Stimulated activated CD4-positive, alpha-beta T cell treated with anti-CD3 and anti-CD28 coated beads, TNF-alpha, amount 100 ng/mL, for 4 hours (primary cell): Measurements from ENCODE around the gene LRRC74B.
"Not testable (repeated sequence)": the region's sequence is repeated elsewhere in the genome, so short reads cannot be mapped to it uniquely, and the experiment has no call there.

Source experiments
- DNase-seq, 3 experiments: peaks; one replicate each; pipeline ENCODE4 v3.0.0-alpha.2; 2020; ENCODE audit warnings: low read depth in 3 of 3

LRRC74B gene

DNA sequence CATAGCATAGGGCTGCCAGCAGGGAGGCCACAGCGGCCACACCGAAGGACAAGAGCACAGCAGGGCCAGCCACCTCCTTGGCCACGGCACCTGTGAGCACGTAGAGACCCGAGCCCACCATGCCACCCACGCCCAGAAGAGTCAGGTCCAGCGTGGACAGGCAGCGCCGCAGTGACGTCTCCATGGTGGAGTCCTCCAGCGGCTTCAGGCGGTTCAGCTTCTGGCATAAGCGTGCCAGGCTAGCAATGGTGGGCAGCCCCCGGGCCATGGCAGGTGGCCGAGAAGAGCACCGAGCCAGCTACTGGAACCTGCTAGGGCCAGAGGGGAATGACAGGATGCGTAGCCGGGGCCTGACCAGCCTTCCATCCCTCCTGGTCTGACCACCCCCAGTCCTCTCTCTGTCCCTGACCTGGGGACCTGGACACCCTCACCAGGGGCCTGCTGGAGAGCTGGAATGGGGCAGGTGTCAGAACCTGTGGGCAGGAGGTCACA lies 14.2 kb upstream of the LRRC74B start:
- DNase-seq, result no peak

DNA sequence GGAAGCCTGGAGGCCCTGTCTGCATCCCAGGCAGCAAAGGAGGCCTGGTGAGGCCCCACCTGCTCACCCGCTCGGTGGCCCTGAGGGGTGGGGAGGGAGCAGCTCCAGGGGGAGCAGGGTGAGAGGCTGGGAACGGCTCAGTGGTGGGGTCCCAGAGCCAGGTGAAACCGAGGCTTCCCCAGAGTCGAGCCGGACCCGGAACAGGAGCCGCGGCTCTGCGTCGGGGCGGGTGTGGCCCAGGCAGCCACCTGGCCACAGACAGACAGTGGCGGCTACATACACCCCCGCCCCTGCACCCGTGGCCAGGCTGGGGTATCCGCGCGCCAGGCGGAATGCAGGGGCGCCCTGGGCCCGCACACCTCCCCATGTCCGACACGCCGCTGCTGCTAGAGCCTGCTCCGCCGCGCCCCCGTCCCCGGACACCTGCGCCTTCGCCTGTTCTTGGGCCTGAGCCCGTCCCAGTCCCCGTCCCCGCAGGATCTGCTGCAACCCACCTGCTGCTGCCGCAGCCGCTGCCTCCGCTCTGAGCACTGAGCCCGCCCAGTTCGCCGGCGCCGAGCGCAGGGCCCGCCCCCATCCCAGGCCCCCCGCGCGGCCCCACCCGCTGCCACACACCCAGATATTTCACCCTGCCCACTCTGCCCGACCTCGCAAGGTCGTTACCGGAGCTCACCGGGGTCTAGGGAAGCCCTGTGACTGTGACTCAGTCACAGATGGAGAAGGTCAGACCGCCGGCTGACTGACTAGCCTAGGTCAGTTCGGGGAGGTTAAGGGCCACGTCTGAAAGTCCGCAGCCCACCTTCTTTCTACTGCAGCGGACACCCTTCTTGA lies 13.5 kb upstream of the LRRC74B start, which contains the start of gene SLC7A4:
SLC7A4 (minus strand) TSS at position 525 of the 831 bp plus-strand sequence. CDS start 749 bp downstream, outside the sequence.
- DNase-seq, result no peak

DNA sequence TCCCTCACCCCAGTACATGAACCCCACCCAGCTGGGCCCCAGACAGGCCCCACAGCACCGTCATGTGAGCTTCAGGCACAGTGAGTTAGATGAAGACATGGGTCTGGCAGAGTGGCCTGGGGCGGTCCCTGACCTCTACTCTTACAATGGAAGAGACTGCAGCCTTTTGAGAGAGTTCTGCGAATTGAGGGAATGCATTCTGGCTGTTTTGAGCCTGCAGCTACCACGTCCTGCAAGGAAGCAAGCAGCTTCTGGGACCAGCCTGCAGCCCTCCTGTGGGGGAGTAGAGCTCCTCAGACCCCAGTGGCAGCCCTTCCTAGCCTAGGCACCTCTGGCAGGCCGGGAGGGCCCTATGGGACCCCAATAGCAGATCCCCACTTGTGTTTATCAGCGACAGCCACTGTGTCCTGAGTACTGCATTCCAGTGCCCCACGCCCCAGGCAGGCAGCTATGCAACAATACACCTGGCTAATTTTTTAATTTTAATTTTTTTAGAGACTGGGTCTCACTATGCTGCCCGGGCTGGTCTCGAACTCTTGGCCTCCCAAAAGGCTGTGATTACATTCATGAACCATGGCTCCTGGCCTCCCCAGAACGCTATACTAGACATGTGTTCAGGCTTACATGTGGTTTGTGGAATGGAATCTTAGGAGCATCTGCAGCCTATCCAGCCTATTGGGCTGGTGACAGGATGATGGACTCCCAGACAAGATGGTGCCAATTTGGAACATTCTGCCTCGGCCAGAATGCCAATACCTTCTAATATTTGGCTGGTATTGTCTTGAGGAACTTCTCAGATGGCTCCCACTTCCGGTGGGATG lies 12.7 kb upstream of the LRRC74B start:
- no peak for DNase-seq

DNA sequence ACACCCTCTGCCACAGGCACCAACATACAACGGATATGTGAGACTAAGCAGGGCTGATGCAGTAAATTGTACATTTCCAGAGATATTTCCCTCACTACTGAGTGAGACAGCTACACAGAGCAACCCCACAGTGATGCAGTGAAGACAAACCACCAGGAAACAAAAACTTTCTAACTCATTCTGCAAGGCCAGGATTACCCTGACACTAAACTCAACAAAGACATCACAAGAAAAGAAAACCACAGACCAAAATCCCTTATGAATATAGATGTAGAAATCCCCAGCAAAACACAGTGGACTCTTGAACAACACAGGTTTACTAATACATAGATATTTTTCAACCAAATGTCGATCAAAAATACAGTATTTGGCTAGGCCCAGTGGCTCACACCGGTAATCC lies 11.9 kb upstream of the LRRC74B start:
- DNase-seq, result no peak

DNA sequence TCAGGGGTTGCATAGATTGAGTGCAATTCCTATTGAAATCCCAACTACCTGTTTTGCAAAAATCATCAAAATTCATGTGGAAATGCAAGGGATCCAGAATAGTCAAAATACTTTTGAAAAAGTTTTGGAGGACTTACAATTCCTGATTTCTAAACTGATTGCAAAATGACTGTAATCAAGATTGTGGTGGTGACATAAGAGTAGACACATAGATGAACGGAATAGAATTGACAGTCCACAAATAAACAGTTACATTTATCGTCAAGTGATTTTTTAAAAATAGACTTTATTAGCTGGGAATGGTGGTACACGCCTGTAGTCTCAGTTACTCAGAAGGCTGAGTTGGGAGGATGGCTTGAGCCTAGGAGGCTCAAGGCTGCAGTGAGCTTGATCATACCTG lies 10.8 kb upstream of the LRRC74B start:
- DNase-seq, result no peak

DNA sequence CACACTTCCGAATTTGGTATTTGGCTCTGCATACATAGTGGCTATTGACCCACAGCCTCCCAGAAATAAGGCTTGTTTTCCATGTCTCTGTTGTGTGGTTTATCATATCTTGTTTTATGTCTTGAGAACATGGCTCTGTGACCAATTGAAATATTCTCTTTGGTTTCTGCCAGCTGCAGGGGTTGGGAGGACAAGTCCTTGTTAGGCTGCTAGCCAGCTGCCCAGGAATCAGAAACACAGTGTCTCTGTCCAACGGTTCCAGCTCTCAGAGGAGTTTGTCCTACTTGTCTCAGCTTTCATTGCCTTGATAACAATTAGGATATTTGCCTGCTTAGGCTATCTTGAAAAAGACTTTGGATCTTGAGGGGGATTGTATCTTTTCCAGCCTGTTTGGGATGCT lies 7.3 kb upstream of the LRRC74B start:
- no peak for DNase-seq

DNA sequence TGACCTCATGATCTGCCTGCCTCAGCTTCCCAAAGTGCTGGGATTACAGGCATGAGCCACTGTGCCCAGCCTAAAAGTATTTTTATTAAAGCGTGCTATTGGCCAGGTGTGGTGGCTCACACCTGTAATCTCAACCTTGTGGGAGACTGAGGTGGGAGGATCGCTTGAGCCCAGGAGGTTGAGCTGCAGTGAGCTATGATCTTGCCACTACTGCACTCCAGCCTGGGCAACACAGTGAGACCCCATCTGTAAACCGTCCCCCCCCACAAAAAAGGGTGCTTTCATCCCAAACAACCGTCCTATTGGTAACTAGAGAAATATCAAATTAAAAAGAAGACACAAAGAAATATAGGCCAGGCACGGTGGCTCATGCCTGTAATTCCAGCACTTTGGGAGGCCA lies 6.6 kb upstream of the LRRC74B start:
- not testable (repeated sequence) for DNase-seq

DNA sequence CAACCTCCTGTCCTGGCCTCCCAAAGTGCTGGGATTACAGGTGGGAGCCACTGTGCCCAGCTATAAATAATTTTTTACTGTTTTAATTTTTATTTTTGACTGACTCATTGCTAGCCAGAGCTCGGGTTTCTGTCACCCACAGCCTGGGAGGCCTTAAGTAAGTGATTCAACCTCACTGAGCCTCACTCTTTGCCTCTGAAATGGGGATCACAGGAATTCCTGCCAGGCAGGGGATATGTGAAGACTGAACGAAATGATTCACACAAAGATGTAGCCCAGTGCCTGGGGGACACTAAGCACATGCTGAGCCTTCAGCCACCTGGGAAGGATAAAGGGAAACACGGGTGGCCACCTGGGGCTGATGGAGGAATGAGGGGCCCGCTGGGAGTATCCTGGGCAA lies 3.8 kb upstream of the LRRC74B start:
- no peak for DNase-seq

DNA sequence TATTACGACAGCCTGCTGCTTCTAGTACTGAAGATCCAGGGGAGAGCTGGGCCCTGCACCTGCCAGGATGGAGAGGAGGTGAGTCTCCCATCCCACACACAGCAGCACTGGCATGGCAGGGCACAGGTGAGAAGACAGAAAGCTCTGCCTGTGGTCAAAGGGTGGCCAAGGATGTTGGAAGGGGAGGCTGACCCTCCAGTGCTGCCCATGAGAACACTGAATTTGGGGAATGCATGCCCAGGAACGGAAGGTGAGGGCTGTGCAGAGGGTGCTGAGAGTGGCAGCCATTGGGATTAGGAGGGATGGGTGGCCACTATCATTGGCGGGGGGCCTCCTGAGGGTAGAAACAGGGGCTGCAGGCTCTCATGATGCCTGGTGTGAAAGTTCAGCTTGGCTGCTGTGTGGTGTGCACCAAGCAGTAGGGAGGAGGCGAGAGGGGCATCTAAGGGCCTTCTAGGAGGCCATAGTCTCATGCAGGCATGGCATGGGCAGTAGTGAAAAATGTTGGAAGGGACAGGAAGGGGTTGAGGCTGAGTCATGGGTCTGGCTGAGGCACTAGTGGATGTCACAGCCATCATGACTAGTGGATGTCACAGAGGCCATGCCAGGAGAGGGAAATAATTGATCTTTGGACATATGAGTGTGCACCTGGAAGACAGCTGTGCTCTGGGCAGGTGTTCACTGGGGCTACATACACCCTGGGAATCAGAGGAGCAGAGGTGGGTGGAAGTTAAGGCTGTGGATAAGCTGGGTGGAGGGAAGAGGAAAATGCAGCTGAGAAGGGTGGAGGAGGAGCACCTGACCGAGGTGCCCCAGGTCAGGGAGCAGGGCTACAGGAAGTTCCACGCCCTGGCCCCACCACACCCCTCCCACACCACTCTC lies 2.5 kb upstream of the LRRC74B start:
- DNase-seq, result no peak

DNA sequence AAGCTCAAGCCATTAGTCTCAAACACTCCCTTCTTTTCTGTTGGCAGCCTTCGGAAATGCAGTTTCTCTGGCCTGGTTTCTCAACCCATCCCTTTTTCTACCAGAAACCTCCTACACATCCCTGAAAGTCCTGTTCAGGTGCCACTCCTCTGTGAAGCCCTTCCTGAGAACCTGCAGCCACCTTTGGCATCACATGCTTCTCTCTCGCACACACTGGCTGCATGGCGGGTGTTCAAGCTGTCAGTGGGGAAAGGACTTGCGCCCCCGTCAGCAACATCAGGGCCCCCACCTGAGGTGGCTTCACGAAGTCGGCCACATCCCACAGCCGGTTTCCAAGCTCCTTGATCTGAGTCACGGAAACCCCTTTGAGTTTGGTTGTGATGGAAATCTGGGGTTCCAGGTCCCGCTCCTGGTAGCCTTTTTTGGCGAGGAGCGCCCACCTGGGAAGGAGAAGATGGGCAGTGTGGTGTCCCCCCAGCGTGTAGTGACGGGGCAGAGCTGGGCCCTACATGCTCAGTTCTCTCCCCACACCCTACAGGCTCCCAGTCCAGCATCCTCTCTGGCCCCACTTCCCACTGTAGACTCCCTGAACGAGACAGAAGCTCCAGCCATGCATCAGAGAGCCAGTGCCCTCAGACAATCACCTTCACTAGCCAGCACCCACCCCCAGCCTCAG lies 1.7 kb upstream of the LRRC74B start:
- no peak for DNase-seq

DNA sequence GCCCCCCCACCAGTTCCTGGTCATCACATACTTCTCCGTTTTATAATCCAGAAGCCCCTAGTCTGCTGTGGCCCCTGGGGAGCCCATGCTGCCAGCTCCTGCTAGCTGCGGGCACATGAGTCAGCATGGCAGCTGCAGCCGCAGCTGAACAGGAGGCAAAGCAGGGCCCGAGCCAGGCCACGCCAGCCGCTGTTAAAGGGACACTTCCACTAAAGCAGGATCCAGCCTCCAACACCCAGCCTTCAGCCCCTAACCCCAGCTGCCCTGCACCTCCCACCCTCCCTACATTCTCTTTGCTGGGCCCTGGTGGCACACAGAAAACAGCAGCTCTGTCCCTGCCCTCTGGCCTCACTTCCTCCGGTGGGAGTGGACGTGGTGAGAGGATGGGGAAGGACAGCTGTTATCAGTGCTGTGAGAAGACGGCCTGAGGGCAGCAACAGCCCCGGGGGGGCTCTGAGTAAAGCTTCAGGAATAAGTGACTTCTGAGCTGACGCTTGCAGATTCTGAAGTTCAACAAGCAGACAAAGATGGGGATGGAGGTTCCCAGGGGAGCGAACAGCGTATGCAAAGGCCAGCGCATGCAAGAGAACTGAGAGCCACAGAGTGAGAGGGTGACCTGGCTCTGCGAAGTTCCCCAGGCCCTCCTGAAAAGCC lies 688 bp upstream of the LRRC74B start:
- no peak for DNase-seq

DNA sequence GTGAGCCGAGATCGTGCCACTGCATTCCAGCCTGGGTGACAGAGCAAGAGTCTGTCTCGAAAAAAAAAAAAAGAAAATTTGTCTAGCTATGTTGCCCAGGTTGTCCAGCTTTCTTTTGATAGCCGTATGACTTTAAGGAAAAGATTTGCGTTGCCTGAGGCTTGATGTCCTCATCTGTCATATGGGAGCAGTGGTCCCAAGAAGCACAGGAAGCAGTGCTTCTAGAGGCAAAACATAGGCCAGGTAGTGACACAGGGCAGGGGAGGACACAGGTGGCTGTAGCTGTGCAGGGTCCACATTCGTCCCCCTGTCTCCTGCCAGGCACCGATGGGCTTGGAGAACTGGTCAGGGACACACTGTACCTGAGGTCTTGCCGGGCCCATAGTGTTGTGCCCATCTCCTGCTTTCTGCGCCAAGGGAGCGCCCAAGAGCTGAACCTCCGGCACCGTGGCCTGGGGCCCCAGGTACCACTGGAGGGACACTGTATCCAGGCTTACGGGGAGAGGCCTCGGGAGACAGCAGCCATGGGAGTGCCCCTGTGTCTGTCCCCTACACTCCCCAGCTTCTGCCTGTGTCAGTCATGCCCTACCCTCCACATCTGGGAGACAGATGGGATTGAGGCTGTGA lies 1.4 kb downstream of the LRRC74B start:
- no peak for DNase-seq

DNA sequence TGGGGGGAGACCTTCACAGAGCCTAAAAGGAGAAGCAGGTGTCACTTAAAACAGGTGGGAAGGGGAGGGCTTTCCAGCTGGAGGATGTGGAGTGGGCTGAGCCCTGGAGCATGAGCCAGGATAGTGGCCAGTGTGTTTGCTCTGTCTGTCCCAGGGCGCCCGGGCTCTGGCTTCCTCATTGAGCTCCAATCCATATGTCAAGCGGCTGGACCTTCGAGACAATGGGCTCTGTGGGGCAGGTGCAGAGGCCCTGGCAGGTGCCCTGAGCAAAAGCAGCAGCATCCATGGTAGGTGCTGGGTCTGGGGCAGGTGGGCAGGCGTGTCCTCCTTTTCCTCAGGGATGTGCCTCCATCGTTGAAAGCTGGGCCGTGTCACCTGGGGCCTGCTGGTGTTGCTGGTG lies 2.0 kb downstream of the LRRC74B start:
- DNase-seq, result no peak

DNA sequence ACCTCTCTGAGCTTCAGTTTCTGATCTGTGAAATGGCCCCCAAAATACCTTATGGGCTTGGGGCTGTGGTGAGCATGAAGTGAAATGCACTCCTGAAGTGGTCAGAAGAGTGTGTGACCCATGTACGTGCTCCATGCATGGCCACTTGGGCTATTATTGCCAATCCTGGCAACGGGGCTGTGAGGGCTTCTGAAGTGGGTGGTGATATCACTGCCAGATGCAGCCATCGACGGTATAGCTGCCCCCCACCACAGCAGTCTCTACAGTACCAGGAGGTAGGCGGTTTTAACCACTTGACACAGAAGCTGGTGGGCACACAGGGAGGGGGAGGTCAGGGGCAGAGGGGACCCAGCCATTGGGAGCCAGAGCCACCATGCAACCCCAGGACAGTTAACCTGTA lies 2.7 kb downstream of the LRRC74B start:
- DNase-seq, result not testable (repeated sequence)

DNA sequence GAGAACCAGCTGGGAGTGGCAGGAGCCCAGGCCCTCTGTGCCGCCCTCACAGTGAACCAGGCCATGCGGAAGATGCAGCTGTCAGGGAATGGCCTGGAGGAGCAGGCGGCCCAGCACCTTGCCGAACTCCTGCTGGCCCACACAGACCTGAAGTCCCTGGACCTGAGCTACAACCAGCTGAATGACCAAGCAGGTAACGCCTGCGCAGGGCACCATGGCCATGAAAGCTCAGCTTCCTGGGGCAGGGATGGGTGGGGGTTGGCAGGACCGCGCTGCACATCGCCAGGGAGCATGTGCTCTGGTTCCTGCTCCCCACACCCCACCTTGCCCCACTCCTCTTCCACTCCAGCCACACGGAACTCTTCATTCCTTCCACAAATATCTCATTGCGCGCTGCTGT lies 3.2 kb downstream of the LRRC74B start:
- DNase-seq, result not testable (repeated sequence)

DNA sequence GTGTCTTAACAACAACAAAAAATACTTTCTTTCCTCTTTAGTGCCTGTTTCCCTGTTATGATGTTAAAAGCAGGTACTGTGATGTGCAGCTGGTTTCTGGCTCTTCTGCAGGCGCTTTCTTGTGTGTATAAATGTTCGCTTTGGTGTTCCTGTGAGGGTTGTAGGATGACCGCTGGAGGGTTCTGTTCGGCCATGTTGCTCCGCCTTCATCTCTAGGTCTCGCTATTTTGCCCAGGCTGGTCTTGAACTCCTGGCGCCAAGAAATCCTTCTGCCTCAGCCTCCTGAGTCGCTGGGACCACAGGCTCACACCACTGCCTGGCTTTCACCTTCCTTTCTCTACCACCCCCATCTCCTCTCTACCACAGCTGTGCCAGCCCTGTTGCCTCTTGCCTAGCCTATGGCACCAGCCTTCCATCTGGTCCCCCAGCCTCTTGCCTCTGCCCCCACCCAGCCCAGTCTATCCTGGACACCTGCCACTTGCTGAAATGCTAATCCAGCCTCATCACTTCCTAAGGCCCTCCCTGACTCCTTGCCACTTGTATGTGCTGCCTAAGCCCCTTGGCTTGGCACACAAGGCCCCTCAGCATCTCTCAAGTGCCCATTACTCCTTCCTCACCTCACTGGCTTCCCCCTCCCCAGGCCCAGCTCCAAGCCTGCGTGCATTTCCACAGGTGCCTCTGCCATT lies 5.5 kb downstream of the LRRC74B start:
- DNase-seq, result no peak

DNA sequence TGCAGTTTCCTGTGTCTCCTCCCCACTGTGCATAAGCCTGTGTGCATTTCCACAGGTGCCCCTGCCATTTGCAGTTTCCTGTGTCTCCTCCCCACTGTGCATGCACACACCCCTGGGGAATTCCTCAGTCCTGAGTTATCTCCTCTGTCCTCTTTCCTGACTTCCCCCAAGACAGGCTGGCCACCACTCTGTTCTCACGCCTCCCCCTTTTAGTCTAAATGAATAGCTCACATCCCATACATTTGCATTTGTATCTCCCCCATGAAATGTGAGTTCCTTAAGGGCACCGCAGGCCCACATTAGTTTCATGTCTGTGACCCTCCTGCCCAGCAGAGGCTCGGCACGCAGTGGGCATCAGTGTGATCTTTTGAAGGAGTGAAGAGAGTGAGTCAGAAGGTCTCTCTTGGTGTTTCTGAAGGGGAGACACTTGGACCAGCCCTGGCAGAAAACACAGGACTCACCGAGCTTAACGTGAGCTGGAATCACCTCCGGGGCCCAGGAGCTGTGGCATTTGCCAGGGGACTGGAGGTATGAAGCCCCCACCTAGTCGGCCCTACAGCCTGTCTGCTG lies 6.2 kb downstream of the LRRC74B start:
- DNase-seq, result no peak

DNA sequence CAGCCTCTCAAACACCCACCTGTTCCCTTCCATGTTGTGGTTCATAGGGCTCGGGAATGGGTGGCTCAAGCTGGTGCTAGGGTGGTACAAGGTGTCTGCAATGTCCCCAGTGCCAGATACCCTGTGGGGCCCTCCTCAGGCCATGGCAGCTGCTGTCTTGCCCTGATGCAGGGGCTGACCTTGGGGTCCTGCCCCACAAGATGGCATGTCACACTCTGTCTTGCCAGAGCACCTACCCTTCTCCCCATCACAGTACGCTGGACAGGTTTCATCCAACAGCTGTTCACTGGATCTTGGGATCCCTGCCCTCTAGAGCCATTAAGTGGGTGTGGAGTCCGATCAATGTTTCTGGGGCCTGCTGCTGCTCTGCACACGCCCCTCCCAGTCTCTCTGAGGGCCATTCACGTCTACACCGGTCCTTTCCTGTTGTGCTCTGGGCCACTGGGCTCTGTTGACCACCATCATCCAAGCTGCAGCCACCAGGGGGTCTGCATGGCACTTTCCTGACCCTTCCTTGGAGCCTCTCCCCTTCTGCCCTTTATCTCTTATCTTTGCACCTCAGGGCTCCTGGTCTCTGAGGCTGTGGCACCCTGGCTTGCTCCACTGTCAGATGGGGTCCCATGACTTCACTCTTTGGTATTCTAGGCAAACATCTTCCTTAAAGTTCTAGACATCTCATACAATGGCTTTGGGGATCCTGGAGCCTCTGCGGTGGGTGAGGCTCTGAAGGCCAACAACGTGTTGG lies 7.1 kb downstream of the LRRC74B start:
- DNase-seq, result no peak
